ENCODE measurements around the gene SEL1L3. TPM values are rescaled to one million over a fixed set of nuclear protein-coding genes. Genes with fewer than 3 reads are reported as not detected.
A peak's percentile ranks its signal among the peaks of the same experiment; 100 is the strongest.

The SEL1L3 gene
- total and polyA plus RNA-seq, 9 of the 15 experiments (the other 6 are each of a cell fraction or from before 2014, with no cell fraction given): 10.0 to 44.3 (median 21.6) TPM

- TF ChIP-seq UBTF (IDR thresholded peaks at IDR 0.05; ENCODE audit: borderline replicate concordance in 1 of 2, low read depth in 2 of 2, low read length in 2 of 2) (no peak), TCF15 (CRISPR knock-in tag; IDR thresholded peaks at IDR 0.05) (no peak), ELK3 (CRISPR knock-in tag; IDR thresholded peaks at IDR 0.05) (no peak), BDP1 (IDR thresholded peaks at IDR 0.05; ENCODE audit: insufficient read depth, insufficient read length) (no peak)
Measured at GRCh38 chr4:25779021-25779420, 83.8 kb downstream of the SEL1L3 start (continued).

GRCh38 chr4:25776795-25777194, 86.0 kb downstream of the SEL1L3 start:
- Histone ChIP-seq H2AFZ (ENCODE audit: low read depth, low read length) (no peak overlapping the region), H3K4me1 (replicated peaks in 1 of 2; ENCODE audit: control insufficient read depth in 2 of 2, insufficient read depth in 2 of 2, low read length in 2 of 2) (no peaks in the 10 kb centered on the region), H3K9me3 (replicated peaks; ENCODE audit: control insufficient read depth, insufficient read depth, low read depth, low read length) (no peaks in the 10 kb centered on the region), H3K36me3 (ENCODE audit: control insufficient read depth, insufficient read depth, low read length) (peaks cover 19% of the 10 kb centered on the region; the same call in 2 of the 3 replicates), H4K20me1 (replicated peaks; ENCODE audit: control insufficient read depth, insufficient read depth, low read length) (no peaks in the 10 kb centered on the region), H3K4me2 (ENCODE audit: insufficient read depth, low read length) (no peak overlapping the region), H3K9ac (ENCODE audit: insufficient read depth in 1 of 2, low read depth in 2 of 2, low read length in 2 of 2) (no peak overlapping the region), H3K9me1 (ENCODE audit: control insufficient read depth, insufficient read depth, low read length) (no peaks in the 10 kb centered on the region), H3K27me3 (ENCODE audit: control insufficient read depth in 2 of 2, insufficient read depth in 2 of 2, low read length in 2 of 2) (no peaks in the 10 kb centered on the region), H3K27ac (ENCODE audit: extremely low read depth, low read depth, low read length) (no peak overlapping the region), H3K4me3 (no peak overlapping the region), H3K79me2 (ENCODE audit: control insufficient read depth, insufficient read depth, low read length) (no peaks in the 10 kb centered on the region)
- peak; percentile 90 for TF ChIP-seq ZNF507 (tag; conservative IDR thresholded peaks at IDR 0.05)
- no peak for TF ChIP-seq HES1 (IDR thresholded peaks at IDR 0.05; ENCODE audit: low read depth)
- ATAC-seq: no peak
- intact Hi-C loops (cut with micrococcal nuclease) (no loop called here), in situ Hi-C loops (cut with MboI) (no loop called here)
- BruUV-seq (replicated peaks): no TSS peak
- ChIA-PET POLR2A (interaction anchor here (0.7 kb wide), 1 partner anchor 11 kb away, joined by 3 read pairs; no protein-coding TSS in a partner anchor), CTCF (ENCODE audit: low intra/inter-chr PET ratio) (no interaction called here)
- no peak for DNase-seq (ENCODE audit: extremely low read depth in 1 of 4, low spot score in 3 of 4)
- FAIRE-seq: no peak
